ENCODE results near the gene STX8.
"Not testable (repeated sequence)": the region's sequence is repeated elsewhere in the genome, so short reads cannot be mapped to it uniquely, and the experiment has no call there.

Gene STX8

GRCh38 chr17:9575381-9576101 is at the start of gene STX8:
TSS of gene STX8 (minus strand) at chr17:9575820. CDS start at chr17:9575808, 12 bp downstream.
- DNase-seq (ENCODE audit: low spot score) = peak; percentile 73

- DNase-seq (ENCODE audit: low spot score) = no peak
Measured at GRCh38 chr17:9622961-9623360, 47.3 kb upstream of the STX8 start.

GRCh38 chr17:9615486-9615885 is 39.9 kb upstream of the STX8 start:
- no peak for DNase-seq (ENCODE audit: low spot score)

GRCh38 chr17:9612006-9612405 is 36.4 kb upstream of the STX8 start:
- DNase-seq (ENCODE audit: low spot score) = no peak

- DNase-seq (ENCODE audit: low spot score) = no peak
Measured at GRCh38 chr17:9611557-9611956, 35.9 kb upstream of the STX8 start.

GRCh38 chr17:9607058-9607457 is 31.4 kb upstream of the STX8 start:
- DNase-seq (ENCODE audit: low spot score) = not testable (repeated sequence)

GRCh38 chr17:9606453-9606852 is 30.8 kb upstream of the STX8 start:
- DNase-seq (ENCODE audit: low spot score) = no peak

- not testable (repeated sequence) for DNase-seq (ENCODE audit: low spot score)
Measured at GRCh38 chr17:9604583-9604982, 29.0 kb upstream of the STX8 start.

GRCh38 chr17:9598661-9599060 is 23.0 kb upstream of the STX8 start:
- DNase-seq (ENCODE audit: low spot score) = no peak

- not testable (repeated sequence) for DNase-seq (ENCODE audit: low spot score)
Measured at GRCh38 chr17:9597638-9598037, 22.0 kb upstream of the STX8 start.

GRCh38 chr17:9594065-9594464 is 18.4 kb upstream of the STX8 start:
- peak; percentile 1 for DNase-seq (ENCODE audit: low spot score)

- no peak for DNase-seq (ENCODE audit: low spot score)
Measured at GRCh38 chr17:9587969-9588656, 12.5 kb upstream of the STX8 start.

- DNase-seq (ENCODE audit: low spot score) = no peak
Measured at GRCh38 chr17:9577373-9577709, 1.7 kb upstream of the STX8 start.

- DNase-seq (ENCODE audit: low spot score) = peak; percentile 73
Measured at GRCh38 chr17:9576521-9577372, 1.1 kb upstream of the STX8 start, which contains the start of gene CFAP52. TSS of gene CFAP52 (plus strand) at chr17:9576642. CDS start at chr17:9576696, 54 bp downstream.

GRCh38 chr17:9571201-9571600 is 4.4 kb downstream of the STX8 start:
- no peak for DNase-seq (ENCODE audit: low spot score)

GRCh38 chr17:9568957-9569588 is 6.5 kb downstream of the STX8 start:
- no peak for DNase-seq (ENCODE audit: low spot score)

- DNase-seq (ENCODE audit: low spot score) = no peak
Measured at GRCh38 chr17:9568004-9568403, 7.6 kb downstream of the STX8 start.

GRCh38 chr17:9566739-9567138 is 8.9 kb downstream of the STX8 start:
- DNase-seq (ENCODE audit: low spot score) = not testable (repeated sequence)

- no peak for DNase-seq (ENCODE audit: low spot score)
Measured at GRCh38 chr17:9566067-9566466, 9.6 kb downstream of the STX8 start.

- no peak for DNase-seq (ENCODE audit: low spot score)
Measured at GRCh38 chr17:9564104-9564503, 11.5 kb downstream of the STX8 start.

GRCh38 chr17:9557857-9558256 is 17.8 kb downstream of the STX8 start:
- DNase-seq (ENCODE audit: low spot score) = no peak

GRCh38 chr17:9557161-9557755 is 18.4 kb downstream of the STX8 start:
- no peak for DNase-seq (ENCODE audit: low spot score)
